BE2C (cell line): ENCODE measurements around the gene ADA.

ENCODE experiments used
- DNase-seq: peaks from one replicate; pipeline ENCODE4 v3.0.0-alpha.2; 2020
- H3K27me3 ChIP-seq: fragments of 250-450 bp; sonication (Bioruptor Pico); 2 replicates; pipeline ENCODE4 v1.5.1; 2020; ENCODE audit warnings: mild to moderate bottlenecking
- H3K36me3 ChIP-seq: fragments of 250-450 bp; sonication (Bioruptor Pico); 2 replicates; pipeline ENCODE4 v1.5.1; 2020; ENCODE audit warnings: mild to moderate bottlenecking
- H3K4me1 ChIP-seq: fragments of 250-450 bp; sonication (Bioruptor Pico); 2 replicates; pipeline ENCODE4 v1.5.1; 2020
- H3K4me3 ChIP-seq: 2 replicates; pipeline ENCODE4 v1.5.1; 2011; ENCODE audit warnings: low read depth, low read length
- H3K9me3 ChIP-seq: fragments of 250-450 bp; sonication (Bioruptor Pico); 2 replicates; pipeline ENCODE4 v1.5.1; 2020
- TF ChIP-seq, protein P1 (sequence below): IDR thresholded peaks from 2 replicates; pipeline ENCODE4 v1.5.1; 2012; ENCODE audit warnings: mild to moderate bottlenecking, low read depth, low read length

ADA gene

DNA sequence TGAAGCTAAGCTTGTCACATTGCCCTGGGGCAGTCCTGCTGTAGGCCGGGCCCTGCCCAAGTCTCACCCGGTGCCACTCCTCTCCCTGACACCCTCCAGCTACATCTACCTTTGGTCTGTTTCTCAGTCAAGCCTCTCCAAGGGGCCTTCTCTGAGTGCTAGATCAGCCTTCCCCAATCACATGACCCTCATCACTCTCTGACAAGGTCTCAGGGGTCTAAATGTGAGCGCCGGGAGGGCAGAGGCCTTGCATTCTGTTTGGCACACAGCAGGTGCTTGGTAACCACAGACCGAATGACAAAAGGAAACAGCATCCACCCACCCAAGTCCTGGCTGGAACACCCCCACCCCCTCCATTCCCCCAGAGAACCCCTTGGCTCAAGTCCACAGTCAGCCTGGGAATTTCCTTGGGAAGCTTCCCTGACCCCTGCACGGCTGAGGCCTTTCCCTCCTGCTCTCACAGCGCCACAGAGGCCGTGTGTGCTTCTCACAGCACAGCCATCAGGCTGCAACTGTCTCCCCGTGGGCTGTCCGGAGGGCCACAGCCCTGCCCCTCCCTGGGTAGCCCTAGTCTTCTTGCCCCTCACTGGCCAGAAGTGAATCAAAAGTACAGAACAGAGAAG is 36.2 kb downstream of the ADA start:
- TF ChIP-seq, protein P1, sequence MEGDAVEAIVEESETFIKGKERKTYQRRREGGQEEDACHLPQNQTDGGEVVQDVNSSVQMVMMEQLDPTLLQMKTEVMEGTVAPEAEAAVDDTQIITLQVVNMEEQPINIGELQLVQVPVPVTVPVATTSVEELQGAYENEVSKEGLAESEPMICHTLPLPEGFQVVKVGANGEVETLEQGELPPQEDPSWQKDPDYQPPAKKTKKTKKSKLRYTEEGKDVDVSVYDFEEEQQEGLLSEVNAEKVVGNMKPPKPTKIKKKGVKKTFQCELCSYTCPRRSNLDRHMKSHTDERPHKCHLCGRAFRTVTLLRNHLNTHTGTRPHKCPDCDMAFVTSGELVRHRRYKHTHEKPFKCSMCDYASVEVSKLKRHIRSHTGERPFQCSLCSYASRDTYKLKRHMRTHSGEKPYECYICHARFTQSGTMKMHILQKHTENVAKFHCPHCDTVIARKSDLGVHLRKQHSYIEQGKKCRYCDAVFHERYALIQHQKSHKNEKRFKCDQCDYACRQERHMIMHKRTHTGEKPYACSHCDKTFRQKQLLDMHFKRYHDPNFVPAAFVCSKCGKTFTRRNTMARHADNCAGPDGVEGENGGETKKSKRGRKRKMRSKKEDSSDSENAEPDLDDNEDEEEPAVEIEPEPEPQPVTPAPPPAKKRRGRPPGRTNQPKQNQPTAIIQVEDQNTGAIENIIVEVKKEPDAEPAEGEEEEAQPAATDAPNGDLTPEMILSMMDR: no peak

DNA sequence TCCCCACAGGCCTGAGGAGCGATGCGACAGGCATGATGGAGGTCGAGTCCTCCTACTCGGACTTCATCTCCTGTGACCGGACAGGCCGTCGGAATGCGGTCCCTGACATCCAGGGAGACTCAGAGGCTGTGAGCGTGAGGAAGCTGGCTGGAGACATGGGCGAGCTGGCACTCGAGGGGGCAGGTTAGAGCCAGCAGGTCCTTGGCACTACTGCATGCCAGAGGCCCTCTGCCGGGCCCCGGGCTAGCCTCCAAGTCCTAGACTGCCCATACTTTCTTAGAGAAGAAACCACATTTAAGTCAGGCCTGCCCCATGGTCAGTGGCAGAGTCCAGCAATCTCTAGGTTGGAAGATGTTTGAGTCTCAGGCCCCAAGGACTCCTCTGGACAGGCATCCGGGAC is 37.0 kb downstream of the ADA start:
- DNase-seq: no peak
- H3K36me3 ChIP-seq: no peaks in the 10 kb centered on the region
- H3K9me3 ChIP-seq: no peaks in the 10 kb centered on the region
- H3K4me1 ChIP-seq: no peaks in the 10 kb centered on the region
- TF ChIP-seq, protein P1: no peak
- no peak overlapping the region for H3K4me3 ChIP-seq
- no peaks in the 10 kb centered on the region for H3K27me3 ChIP-seq

More for the DNA sequence above, 36.2 kb downstream of the ADA start:
- no peak overlapping the region for H3K4me3 ChIP-seq
- DNase-seq: no peak
- no peaks in the 10 kb centered on the region for H3K9me3 ChIP-seq
- H3K4me1 ChIP-seq: no peaks in the 10 kb centered on the region
- no peaks in the 10 kb centered on the region for H3K27me3 ChIP-seq
- no peaks in the 10 kb centered on the region for H3K36me3 ChIP-seq

DNA sequence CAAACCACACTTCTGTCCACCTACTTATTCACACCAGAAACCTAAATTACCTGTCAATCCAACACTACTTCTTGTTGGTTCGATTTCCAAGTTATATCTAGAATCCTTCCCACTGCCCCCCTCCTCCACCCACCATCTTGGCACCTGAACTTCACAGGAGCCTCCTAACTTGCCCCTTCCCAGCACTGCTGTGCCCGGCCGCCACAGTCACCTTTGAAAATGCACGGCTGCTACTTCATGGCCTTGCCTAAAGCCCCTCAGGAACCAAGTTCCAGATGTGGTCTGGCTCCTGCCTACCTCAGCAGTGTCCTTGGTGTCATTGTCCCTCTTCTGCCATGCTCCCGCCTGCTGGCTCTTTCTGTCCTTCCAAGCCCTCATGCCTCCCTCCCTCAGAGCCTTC is 37.9 kb downstream of the ADA start:
- DNase-seq: no peak
- no peaks in the 10 kb centered on the region for H3K36me3 ChIP-seq
- H3K27me3 ChIP-seq: no peaks in the 10 kb centered on the region
- H3K4me3 ChIP-seq: no peak overlapping the region
- no peaks in the 10 kb centered on the region for H3K4me1 ChIP-seq
- H3K9me3 ChIP-seq: no peaks in the 10 kb centered on the region
- TF ChIP-seq, protein P1: no peak

DNA sequence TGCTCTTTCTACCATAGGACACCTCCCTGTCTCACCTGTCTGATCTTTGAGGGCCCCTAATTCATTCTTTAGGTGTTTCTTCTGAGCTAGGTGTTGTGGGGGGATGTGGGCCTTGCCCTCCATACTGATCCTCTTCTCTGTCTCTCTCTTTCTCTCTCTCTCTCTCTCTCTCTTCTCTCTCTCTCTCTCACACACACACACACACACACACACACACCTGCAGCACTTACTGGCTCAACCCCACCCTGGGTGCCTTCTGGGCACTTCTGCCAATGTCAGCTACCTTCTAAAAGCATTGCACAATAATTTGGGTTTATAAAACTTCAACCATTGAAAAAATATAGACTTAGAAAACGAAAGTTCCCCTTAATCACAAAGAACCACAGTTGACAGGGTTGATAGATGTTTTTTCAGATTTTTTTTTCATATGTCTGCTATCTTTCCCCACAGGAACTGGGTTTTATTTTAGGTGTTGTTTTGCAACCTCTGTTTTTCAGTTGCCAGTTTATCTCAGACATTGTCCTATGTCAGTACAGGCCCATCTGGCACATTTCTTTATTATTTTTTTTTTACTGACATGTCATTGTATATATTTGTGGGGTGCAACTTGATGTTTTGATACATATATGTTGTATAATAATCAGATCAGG is 41.1 kb downstream of the ADA start:
- Histone ChIP-seq H3K9me3 (no peaks in the 10 kb centered on the region), H3K4me1 (no peaks in the 10 kb centered on the region), H3K27me3 (no peaks in the 10 kb centered on the region), H3K36me3 (no peaks in the 10 kb centered on the region), H3K4me3 (no peak overlapping the region)
- no peak for DNase-seq
- TF ChIP-seq, protein P1: no peak

DNA sequence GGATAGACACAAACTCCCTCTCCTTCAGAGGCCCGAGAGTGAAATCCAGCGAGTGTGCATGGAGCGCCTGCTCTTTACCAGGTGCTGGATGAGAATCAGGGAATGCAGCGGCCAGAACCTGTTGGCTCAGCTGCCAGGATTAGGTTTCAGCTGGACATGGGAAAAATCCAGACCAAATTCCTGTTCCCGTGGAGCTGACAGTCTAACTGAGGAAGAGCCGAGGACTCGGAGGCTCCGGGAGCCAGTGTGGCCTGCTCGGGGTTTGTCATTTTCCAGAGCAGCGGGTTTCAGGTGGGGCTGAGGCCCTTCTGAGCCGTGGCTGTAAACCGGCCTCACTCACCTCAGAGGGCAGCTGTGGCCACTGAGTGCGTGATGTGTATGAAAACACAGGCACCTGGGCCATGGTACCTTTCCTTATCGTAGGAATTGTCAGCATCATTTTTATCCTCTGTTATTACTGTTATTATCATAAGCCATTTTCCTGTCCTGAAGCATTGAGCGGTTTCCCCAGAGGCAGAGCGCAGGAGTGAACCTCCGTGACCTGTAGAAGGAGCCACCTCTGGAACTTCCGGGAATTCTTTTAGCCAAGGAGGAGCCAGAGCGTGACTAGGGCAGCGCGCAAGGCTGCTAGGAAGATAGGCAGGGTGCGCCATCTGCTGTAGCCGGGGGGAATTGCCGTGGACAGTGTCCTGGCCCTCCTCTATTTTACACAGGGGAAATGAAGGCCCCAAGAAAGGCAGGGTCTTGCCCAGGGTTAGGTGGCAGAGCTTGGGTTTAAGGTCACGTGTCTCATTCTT is 41.8 kb downstream of the ADA start:
- no peaks in the 10 kb centered on the region for H3K9me3 ChIP-seq
- TF ChIP-seq, protein P1: peak; percentile 98
- no peaks in the 10 kb centered on the region for H3K36me3 ChIP-seq
- H3K4me3 ChIP-seq: peak overlapping the region; percentile 34
- peak; percentile 89 for DNase-seq
- no peaks in the 10 kb centered on the region for H3K27me3 ChIP-seq
- no peaks in the 10 kb centered on the region for H3K4me1 ChIP-seq
